ENCODE measurements around the gene STARD3.

Gene STARD3

GRCh38 chr17:39674702-39675389, 37.9 kb downstream of the STARD3 start:
- H3K27ac ChIP-seq = peak overlapping the region; percentile 53
- TF ChIP-seq, protein P1, sequence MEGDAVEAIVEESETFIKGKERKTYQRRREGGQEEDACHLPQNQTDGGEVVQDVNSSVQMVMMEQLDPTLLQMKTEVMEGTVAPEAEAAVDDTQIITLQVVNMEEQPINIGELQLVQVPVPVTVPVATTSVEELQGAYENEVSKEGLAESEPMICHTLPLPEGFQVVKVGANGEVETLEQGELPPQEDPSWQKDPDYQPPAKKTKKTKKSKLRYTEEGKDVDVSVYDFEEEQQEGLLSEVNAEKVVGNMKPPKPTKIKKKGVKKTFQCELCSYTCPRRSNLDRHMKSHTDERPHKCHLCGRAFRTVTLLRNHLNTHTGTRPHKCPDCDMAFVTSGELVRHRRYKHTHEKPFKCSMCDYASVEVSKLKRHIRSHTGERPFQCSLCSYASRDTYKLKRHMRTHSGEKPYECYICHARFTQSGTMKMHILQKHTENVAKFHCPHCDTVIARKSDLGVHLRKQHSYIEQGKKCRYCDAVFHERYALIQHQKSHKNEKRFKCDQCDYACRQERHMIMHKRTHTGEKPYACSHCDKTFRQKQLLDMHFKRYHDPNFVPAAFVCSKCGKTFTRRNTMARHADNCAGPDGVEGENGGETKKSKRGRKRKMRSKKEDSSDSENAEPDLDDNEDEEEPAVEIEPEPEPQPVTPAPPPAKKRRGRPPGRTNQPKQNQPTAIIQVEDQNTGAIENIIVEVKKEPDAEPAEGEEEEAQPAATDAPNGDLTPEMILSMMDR (conservative IDR thresholded peaks at IDR 0.05) = no peak
- TF ChIP-seq ZFX (IDR thresholded peaks at IDR 0.05) = peak; percentile 33; the same call in 1 of the 2 replicates

- TF ChIP-seq, protein P1 (conservative IDR thresholded peaks at IDR 0.05) = no peak
- TF ChIP-seq ZFX (IDR thresholded peaks at IDR 0.05) = no peak
- peak overlapping the region; percentile 53 for H3K27ac ChIP-seq
Observed at GRCh38 chr17:39675390-39676082, 38.6 kb downstream of the STARD3 start.

- TF ChIP-seq, protein P1 (conservative IDR thresholded peaks at IDR 0.05) = no peak
- no peak for TF ChIP-seq ZFX (IDR thresholded peaks at IDR 0.05)
- H3K27ac ChIP-seq = peak overlapping the region; percentile 53
Observed at GRCh38 chr17:39676198-39676819, 39.4 kb downstream of the STARD3 start.

DNA sequence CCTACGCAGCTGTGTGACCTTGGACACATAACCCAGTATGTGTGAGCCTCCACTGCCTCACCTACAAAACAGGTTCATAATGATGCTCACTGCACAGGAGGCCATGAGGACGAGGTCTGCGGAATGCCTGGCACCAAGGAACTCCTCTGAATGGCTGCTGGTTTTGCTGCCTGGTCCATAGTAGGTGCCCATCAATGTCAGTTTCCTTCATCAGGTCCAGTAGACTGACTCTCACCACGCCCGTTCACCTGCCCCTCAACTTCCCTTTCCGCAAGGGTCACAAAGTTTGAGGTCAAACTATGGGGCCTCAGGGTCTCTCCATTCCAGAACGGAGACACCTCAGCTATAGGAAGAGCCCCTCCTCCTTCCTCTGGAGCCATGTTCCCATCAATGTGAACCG, 40.1 kb downstream of the STARD3 start:
- no peak for TF ChIP-seq ZFX (IDR thresholded peaks at IDR 0.05)
- TF ChIP-seq, protein P1 (conservative IDR thresholded peaks at IDR 0.05) = no peak
- no peak overlapping the region for H3K27ac ChIP-seq

- TF ChIP-seq, protein P1 (conservative IDR thresholded peaks at IDR 0.05) = no peak
- no peak for TF ChIP-seq ZFX (IDR thresholded peaks at IDR 0.05)
- no peak overlapping the region for H3K27ac ChIP-seq
Observed at GRCh38 chr17:39677542-39678339, 40.8 kb downstream of the STARD3 start.

GRCh38 chr17:39678340-39679116, 41.6 kb downstream of the STARD3 start:
- no peak for TF ChIP-seq ZFX (IDR thresholded peaks at IDR 0.05)
- TF ChIP-seq, protein P1 (conservative IDR thresholded peaks at IDR 0.05) = no peak
- H3K27ac ChIP-seq = no peak overlapping the region

Data from C4-2B (cell line).